D341Med (cell line): ENCODE results near the gene IGSF3.

ENCODE experiments used
- DNase-seq: peaks from one replicate; pipeline ENCODE4 v3.0.0; 2012; ENCODE audit warnings: low spot score

The IGSF3 gene

DNA sequence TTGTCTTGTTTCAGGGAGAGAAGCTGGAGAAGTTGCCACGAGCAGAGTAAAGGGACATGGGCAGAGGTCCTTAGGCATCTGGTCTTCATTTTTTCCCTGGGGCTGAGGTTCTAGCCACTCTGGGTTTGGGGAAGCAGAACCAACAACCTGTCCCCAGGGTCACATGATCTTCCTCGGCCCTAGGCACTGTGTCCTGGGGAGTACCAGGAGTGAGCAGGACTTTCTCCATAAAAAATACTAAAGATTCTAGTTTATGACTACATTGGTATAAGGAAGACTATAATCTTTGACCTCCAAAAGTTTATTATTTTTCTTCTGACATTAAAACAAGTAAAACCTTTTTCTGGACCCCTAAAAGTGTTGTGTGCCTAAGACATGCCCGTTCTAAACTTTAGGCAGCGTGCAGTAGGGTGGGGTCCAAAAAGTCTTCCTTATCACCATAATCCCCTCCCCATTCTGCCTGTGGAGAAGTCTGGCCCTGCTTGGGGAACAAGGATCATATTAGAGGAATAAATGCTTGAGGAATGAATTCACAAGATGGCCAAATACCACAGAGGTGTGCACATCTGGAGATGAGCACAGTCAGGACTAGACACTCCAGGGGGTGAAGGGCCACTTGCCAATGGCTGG lies 19.3 kb upstream of the IGSF3 start:
- no peak for DNase-seq

DNA sequence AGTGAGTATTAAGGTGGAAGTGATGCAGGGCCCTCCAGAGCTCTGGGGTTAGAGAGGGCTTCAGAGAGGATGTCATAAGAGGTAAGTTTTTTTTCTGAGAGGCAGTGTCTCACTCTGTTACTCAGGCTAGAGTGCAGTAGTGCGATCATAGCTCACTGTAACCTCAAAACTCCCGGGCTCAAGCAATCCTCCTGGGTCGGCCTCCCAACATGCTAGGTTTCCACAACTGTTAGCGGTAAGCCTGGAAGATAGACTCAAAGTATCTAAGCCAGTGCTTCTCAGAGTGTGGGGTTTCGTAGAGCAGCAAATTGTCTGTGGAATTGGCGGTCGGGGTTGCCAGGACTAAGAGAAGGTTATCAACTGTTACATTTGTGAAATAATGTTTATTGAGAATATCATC lies 18.6 kb upstream of the IGSF3 start:
- DNase-seq: no peak

DNA sequence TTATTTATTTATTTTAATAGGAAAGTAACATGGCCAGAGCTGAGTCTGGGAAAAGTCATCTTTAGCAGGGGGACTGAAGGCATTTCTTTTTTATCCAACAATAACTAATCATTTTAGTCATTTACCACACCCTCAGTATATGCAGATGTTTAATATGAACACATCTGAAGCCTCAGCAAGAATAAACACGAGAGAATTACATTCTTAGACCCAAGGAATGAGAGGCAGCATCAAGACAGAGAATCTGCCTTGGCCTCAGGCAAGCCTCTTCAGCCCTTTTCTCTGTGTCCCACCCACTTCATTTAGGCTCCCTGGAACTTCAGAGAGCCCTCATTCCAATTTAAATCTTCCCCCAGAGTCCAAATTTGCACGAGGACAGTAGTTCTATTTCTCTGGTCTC lies 17.0 kb upstream of the IGSF3 start:
- no peak for DNase-seq

DNA sequence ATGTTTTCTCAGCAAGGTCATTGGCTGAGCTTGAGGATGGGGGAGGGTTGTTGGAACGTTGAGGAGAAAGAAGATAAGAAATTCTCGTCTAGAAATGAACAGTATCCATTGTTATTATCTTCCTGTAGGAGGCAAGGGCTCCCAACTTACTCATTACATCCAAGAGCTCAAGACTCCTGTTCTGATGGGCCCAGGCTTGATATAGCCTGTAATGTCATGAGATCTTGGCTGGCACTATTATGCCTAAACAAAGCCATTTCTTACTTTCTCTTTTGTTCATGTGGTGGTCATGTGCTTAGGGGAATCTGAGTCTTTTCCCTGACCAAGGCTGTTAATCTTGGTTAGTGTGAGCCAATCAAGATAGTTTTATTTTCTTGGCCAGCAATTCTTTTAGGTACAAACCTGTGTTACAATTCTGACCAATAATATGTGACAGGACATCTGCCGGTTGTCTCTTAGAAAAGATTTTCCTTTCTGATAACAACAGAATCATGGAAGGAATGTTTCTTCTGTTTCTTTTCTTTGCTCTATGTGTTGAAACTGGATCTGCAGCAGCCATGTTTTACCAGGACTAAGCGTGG lies 15.2 kb upstream of the IGSF3 start:
- DNase-seq: no peak

DNA sequence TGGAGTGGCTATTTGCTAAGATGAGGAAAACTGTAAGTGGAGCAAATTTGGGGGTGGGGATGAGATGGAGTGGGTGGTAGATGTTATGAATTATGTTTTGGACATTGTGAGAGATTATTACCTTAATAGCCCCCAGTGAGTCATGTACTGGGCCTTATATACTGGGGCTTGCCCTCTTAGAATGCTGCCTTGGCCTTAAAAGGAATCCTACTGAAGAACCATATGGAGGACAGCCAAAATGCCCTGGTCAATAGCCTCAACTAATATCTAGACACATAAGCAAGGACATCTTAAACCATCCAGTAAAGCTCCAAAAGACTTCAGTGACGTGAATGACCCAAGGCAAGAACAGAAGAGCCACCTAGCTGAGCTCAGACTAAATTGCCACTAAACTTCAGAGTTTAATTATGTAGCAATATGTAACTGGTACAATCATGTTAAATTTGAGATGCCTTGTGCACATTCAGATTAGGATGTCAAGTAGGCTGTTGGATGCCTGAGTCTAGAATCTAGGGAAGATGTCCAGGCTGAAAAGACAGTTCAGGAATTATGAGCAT lies 13.9 kb upstream of the IGSF3 start:
- no peak for DNase-seq

DNA sequence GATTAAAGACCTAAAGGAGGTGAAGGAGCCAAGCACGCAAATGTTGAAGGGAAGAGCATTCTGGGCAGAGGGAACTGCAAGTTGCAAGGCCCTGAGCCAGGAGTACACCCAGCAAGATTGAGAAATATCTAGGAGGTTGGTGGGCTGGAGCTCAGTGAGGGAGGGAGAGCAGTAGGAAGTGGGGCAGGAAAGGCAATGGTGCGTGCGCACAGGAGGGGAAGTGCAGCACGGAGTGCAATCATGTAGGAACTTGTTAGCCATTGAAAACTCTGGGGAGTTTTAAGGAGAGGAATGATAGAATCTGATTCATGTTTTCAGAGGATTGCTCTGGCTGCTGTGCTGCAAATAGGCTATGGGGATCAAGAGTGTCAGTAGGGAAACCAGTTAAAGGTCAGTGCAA lies 13.2 kb upstream of the IGSF3 start:
- DNase-seq: no peak

DNA sequence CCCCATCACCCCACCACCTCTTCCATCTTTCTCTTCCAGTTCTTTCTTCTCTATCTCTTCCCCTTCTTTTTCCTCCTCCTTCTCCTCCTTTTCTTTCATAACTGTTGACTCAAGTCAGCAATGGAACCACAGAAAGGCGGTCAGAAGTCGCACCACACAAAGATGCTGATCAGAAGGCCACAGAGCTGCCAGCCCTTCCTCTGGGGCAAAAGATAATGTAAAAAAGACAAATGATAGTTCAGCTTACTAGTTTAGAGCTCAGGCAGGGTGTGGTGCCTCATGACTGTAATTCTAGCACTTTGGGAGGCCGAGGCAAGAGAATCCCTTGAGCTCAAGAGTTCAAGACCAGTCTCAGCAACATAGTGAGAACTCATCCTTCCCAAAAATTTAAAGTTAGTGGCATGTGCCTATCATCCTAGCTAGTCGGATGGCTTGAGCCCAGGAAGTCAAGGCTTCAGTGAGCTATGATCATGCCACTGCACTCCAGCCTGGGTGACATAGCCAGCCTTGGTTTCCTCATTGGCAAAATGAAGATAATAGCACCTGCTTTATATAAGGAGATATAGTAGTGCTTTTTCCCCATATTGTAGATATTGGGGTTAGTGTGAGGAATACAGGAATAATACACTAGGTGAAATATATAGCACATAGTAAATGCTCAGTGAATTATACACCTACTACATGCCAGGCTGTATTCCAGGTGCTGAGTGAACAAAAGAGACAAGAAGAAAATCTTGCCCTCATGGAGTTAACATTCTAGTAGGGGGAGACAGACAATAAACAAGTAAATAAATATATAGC lies 12.5 kb upstream of the IGSF3 start:
- no peak for DNase-seq

DNA sequence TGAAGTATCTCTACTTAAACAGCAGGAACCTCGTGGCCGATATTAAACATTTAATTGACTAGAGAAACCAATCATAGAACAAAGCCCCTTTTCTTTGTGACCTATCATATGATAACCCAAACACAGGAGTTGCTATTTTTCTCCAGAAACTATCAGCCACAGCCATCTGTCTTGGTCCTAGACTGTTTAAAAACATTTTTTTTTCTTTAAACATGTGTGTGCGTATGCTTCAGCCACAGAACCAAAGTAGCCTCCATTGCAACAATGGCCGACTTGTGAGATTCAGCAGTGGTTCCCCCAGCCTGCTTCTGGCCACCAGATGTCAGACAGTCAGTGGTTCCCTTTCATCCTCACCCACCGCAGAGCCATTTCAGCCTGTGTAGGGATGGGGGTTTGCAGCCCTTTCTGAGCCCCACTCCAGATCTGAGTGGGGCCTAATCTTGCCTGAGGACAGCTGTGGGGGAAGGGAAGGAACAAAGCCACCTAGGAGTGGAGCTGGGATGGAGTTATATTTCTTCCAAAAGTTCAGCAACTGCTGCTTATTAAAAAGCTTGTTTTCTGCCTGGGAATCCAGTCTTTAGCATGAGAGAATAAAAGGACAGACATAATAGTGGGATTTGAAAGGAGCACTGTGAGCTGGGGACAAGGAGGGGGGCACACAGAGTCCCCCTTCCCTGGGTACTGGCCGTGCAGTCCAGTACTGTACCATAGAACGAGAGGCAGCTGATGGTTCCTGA lies 11.7 kb upstream of the IGSF3 start:
- DNase-seq: no peak

DNA sequence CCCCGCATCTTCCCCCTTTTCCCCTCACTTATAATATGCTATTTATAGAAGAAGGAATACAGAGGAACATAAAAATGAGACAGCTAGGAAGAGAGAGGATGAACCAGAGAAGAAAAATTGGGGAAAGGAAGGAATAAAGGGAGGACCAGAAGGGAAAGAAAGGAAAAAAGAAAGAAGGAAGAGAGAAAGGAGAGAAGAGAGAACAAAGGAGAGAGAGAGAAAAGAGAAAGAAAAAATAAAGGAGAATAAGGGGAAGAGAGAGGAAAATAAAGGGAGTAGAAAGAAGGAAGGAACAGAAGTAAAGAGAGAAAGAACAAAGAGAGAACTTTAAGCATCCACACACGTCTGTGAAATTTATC lies 11.2 kb upstream of the IGSF3 start:
- DNase-seq: no peak

DNA sequence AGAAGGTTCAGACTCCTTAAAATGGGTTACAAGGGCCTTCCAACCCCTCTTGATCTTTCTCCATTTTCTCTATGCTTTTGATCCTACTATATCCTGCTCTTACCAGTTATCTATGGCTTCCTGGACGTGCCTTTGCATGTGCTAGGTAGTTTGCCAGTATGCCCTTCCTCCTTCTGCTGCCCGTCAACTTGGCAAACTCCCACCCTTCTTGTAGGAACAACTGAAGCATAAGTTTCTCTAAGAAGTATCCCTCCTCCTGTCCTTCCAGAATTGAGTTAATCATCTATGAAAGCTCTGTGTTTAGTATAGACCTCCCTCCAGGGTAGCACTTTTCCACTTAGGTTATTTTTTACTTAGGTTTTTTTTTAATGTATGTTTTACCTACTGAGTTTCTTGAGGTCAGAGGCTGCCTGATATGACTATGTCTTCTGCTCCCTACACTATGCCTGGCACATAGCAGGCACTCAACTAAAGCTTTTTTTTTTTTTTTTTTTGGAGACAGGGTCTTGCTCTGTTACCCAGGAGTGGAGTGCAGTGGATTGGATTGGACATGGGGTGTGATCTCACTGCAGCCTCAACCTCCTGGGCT lies 10.0 kb upstream of the IGSF3 start:
- DNase-seq: no peak

DNA sequence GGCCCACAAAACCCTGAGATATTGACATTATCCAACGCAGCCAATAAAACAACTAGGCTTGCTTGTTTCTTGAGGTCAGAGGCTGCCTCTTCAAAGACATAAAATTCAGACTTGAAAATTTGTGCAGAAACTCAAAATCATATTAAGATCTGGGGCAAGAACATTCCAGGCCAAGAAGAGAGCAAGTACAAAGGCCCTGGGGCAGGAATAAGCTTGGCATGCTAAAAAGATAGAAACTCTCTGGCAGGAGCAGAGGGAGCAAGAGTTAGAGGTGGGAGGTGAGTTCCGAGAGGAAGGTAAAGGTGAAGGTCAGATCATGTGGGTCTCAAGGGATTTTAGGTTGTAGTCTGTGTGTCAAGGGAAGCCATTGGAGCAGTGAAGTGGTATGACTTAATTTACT lies 8.8 kb upstream of the IGSF3 start:
- DNase-seq: no peak

DNA sequence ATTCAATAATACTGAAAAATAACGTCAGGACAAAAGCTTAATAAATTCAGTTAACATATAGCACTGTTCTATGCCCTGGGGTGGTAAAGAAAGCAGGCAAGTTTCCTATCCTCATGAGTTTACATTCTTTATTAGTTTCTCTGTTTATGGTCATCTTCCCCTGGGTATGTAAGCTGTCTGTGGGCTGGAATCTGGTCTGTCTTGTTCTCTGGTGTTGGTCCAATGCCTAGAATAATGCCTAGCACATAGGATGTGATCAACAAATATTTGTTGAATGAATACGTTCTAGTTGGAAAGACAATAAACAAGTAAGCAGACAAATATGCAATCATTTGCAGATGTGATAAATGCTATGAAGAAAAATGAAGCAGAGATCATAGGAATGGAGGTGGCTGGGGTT lies 7.2 kb upstream of the IGSF3 start:
- no peak for DNase-seq

DNA sequence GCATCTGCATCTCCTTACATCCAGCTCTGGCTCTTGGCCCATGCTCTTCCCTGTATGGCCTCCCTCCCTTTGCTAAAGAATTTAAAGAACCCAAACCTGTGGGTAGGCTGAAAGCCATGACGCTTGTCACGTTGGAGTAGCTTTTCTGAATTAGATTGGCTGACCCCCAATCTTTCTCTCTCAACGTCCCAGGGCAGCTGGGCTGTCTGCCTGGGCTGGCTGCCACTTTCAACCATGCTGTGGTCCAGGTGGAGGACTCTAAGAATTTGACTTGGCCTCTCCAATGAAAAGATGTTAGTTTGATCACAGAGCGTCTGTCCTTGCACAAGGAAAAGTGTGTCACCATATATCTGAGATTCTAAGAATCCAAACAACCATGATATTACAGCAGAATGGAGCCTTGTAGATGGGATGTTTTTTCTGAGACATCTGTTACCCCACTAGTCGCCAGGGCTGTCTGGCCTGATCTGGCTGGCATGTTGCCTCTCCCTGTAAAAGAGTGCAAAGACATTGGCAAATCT lies 6.5 kb upstream of the IGSF3 start:
- no peak for DNase-seq

DNA sequence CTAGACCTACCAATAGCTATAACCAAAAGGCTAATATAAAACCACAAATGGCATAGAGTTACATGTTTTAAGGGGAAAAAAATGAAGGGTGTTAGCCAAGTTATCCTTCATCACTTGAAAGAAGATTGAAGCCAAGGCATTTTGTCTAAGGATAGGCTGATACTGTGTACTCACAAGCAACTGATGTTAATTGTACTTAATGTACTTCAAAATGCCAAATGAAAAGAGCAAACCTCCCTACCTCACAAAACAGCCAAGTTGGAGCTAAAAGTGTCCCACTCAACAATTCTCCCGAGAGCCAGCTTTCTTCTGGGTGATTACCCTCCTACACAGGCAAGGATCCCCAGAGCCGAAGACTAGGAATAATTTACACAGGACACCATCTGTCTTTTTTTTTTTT lies 4.4 kb upstream of the IGSF3 start:
- DNase-seq: no peak

DNA sequence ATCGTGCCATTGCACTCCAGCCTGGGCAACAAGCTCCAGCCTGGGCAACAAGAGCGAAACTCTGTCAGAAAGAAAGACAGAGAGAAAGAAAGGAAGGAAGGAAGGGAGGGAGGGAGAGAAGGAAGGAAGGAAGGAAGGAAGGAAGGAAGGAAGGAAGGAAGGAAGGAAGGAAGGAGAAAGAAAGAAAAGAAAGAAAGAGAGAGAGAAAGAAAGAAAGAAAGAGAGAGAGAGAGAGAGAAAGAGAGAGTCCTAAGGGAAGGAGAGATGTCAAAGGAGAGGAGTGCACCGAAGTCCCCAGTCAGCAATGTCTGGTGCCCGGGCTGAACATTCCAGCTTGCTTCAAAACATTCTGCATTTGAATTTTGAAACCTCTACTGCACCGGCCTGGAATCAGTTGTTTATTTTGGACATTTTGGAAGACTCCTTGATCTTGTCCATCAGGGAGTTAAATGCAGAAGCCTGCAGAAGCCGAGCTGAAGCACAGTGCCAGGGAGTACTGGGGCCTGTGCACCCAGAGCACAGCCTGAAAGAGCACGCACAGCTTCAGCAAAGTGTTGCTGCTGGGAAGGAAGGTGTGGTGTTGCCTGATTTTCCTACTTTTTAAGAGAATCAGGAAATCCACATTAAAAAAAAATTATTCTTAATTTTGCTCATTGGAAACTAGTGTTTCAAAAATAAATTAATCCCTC lies 3.7 kb upstream of the IGSF3 start:
- no peak for DNase-seq

DNA sequence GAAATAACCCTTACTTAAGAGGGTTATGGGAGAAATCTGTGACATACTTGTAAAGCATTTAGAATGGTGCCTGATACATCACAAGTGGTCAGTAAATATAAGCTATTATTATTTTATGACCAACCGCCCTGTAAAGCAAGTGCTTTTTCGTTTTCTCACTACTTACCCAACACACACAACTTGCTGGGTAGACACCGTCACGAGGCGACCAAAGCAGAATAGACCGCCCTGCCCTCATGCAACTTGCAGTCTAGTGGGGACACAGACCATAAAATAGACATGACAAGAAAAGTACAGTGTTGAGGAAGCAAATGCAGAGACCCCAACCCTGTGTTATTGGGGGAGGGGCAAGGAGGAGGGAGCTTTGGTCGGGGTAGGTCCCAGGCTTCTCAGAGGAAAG lies 744 bp upstream of the IGSF3 start:
- DNase-seq: no peak

DNA sequence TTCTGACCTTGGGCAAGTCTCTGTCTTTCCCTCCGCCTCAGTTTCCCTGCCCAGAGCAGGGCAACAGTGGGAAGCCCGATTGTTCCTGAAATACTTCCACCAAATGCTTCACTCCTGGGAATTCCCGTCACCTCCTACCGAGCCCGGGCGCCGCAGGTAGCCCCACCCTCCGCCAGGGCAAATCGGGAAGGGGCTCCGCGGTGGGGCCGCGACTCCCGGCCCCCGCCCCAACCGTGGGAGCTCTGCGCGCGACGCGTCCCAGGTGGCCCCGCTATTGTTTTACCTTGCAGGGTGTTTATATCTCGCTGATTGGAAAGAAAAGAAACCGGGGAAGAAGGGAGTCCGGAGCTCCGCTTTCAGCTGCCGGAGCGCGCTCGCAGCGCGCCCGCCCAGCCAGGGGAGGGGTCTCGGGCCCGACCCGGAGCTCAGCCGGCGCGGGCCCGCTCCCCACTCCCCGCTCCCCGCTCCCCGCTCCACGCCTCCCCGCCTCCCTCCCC lies 407 bp downstream of the IGSF3 start:
- DNase-seq: peak; percentile 55

DNA sequence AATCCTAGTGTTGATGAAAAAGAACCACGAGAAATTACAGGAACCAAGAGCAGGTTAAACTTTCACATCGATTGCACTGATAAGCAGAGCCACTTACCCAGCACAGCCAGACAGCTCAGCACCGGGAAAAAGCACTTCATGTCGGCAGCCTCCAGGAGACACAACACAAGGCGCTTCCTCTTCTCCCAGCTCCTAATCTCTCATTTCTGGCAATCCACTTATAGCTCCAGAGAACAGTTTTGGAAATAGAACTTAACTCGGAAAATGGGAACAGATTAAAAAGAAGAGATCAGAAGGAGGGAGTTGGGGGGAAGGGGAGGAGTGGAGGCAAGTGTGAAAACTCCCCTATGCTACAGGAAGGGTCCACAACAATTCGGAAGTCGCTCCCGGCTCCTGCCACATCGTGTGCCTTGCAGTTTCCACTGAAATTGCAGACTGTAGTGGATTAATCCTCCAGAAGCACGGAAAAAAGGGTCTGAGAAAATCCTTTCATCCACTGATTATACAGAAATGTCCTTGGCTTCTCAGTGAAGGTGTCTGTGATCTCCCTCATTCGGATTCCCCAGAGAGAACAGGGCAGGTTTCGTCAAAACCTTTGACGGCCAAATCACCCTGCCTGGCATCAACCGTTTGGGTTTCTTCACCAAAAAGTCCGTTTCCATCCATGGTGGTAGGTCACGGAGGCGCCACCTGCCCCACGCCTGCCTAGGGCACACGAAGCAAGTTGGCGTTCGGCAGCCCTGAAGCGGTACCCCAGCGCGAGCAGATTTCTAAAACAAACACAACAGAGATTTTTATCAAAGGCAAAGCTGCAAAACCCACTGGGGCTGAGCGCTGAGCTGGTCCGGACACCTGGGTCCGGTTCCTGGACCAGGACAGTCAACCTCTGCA lies 1.1 kb downstream of the IGSF3 start:
- peak; percentile 30 for DNase-seq

DNA sequence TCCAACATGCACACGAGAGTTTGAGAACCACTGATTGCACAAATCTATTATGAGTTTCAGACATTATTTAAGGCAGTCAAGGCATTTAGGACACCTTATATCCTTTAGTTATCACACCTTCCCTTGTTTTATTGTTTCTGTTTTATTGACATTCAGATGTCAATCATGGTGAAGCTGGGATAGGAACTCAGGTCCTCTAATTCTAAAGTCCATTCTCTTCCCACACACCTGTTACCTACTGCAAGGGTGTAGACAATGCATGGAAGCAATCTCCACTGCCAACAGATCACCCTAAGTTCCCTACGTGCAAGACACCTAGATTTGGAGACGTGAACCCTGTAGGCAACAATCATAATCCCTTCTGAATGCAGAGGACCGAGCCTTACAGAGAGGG lies 2.6 kb downstream of the IGSF3 start:
- no peak for DNase-seq

DNA sequence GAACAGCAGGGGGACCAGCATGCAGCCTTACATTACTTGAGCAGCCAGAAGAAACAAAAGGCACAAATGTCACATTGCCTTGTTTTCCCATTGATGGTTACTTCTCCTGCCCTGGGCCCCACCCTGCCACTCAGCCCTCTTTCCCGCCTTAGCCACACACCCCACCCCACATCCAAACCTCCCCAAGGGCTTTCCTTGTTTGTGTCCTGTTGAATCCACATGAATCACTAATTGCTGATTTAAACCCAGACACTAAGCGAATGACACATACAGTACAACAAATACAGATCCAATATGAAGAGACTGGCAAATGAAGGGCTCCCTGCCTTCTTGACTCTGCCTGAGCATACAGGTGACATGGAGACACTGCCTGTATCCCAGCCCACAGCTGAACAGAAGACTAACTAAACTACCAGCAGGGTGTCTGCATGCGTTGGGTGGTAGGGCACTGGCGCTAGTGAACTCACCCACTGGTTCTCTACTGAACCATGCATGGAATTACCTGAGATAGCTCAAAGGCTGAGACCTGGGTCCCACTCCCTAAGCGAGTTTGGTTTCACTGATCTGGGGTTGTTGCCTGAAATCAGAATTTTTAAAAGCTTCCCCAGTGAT lies 3.1 kb downstream of the IGSF3 start:
- no peak for DNase-seq
